Endothelial cell of umbilical vein (primary cell): ENCODE measurements around the gene CCNY. TPM values are rescaled to one million over a fixed set of nuclear protein-coding genes. Genes with fewer than 3 reads are reported as not detected.

Experiments used
- BruUV-seq: library from RNA; stranded (reverse); fragments of 400-500 nt; replicated peaks from 2 replicates; lab custom pipeline; 2021; lab: Mats Ljungman, UMichigan
- CTCF ChIA-PET: fragments of 300-600, 350-600 bp; sonication (Branson Sonifier 250); formaldehyde crosslinking; loops from one replicate; lab custom pipeline; 2021; ENCODE audit warnings: antibody characterized with exemption, inconsistent platforms; lab: Charles Lee
- POLR2A ChIA-PET: fragments of 300-600, 350-600 bp; sonication (Branson Sonifier 250); formaldehyde crosslinking; loops from one replicate; lab custom pipeline; 2021; ENCODE audit warnings: antibody characterized with exemption, inconsistent platforms; lab: Charles Lee
- DNase-seq: peaks from one replicate; pipeline ENCODE4 v3.0.0-alpha.2; 2011; ENCODE audit warnings: low read depth, low spot score
- FAIRE-seq: peaks from 2 replicates; lab custom pipeline; 2011; peaks lifted over from hg19 to GRCh38; lab: Jason Lieb, UNC
- H2AFZ ChIP-seq: 2 replicates; pipeline ENCODE4 v1.6.0; 2012; ENCODE audit warnings: low read depth, low read length, control low read depth, inconsistent platforms
- H3K27ac ChIP-seq: 2 replicates; pipeline ENCODE4 v1.5.1; 2011; ENCODE audit warnings: low read depth, mild to moderate bottlenecking, control low read depth, low read length, moderate library complexity; ENCODE audit not compliant: insufficient read depth
- H3K27me3 ChIP-seq, 2 experiments: 2 replicates each; pipeline versions ENCODE4 v1.6.0 to v1.6.1; 2011; ENCODE audit warnings: low read length in 2 of 2, mixed read lengths in 1 of 2; ENCODE audit not compliant: control insufficient read depth in 2 of 2, insufficient read depth in 2 of 2
- H3K36me3 ChIP-seq, 2 experiments: 2 replicates in 1 of 2; 3 replicates in 1 of 2; pipeline ENCODE4 v1.5.1; 2011; ENCODE audit warnings: low read length in 2 of 2, mild to moderate bottlenecking in 1 of 2, moderate library complexity in 1 of 2; ENCODE audit not compliant: control insufficient read depth in 2 of 2, insufficient read depth in 2 of 2; ENCODE audit errors: extremely low read depth in 1 of 2
- H3K4me1 ChIP-seq: 3 replicates; pipeline ENCODE4 v1.5.1; 2011; ENCODE audit warnings: mild to moderate bottlenecking, low read length; ENCODE audit not compliant: control insufficient read depth, insufficient read depth; ENCODE audit errors: extremely low read depth
- H3K4me2 ChIP-seq: 2 replicates; pipeline ENCODE4 v1.6.1; 2011; ENCODE audit warnings: low read length, control low read depth, mixed read lengths; ENCODE audit not compliant: insufficient read depth
- H3K4me3 ChIP-seq, 3 experiments: fragments of 200-600 bp in 1 of 3; sonication (generic), shearing (Covaris generic) in 1 of 3; replicated peaks in 1 of 3; 2 replicates each; pipeline ENCODE4 v1.5.1; 2011 to 2016; ENCODE audit warnings: control low read depth in 3 of 3, low read length in 3 of 3, mild to moderate bottlenecking in 2 of 3, inconsistent platforms in 1 of 3, low read depth in 1 of 3, moderate library complexity in 1 of 3; ENCODE audit not compliant: insufficient read depth in 1 of 3
- H3K79me2 ChIP-seq: 2 replicates; pipeline ENCODE4 v1.6.0; 2012; ENCODE audit warnings: low read length, inconsistent platforms; ENCODE audit not compliant: control insufficient read depth, insufficient read depth
- H3K9ac ChIP-seq: replicated peaks from 2 replicates; pipeline ENCODE3; 2011; ENCODE audit warnings: low read length, control low read depth; ENCODE audit not compliant: insufficient read depth; ENCODE audit errors: extremely low read depth
- H3K9me1 ChIP-seq: replicated peaks from 3 replicates; pipeline ENCODE4 v1.6.0; 2011; ENCODE audit warnings: mild to moderate bottlenecking, low read length; ENCODE audit not compliant: control insufficient read depth, insufficient read depth; ENCODE audit errors: extremely low read depth
- H3K9me3 ChIP-seq: replicated peaks from 2 replicates; pipeline ENCODE4 v1.5.1; 2012; ENCODE audit warnings: low read length, inconsistent platforms; ENCODE audit not compliant: control insufficient read depth, insufficient read depth
- H4K20me1 ChIP-seq: replicated peaks from 2 replicates; pipeline ENCODE3; 2011; ENCODE audit warnings: mild to moderate bottlenecking, low read length; ENCODE audit not compliant: control insufficient read depth, insufficient read depth; ENCODE audit errors: extremely low read depth
- FOS ChIP-seq: IDR thresholded peaks from 2 replicates; pipeline ENCODE4 v1.6.1; 2011; ENCODE audit warnings: mild to moderate bottlenecking, low read length, moderate library complexity, borderline replicate concordance; ENCODE audit not compliant: insufficient read depth
- MAX ChIP-seq: IDR thresholded peaks from 2 replicates; pipeline ENCODE4 v1.6.1; 2011; ENCODE audit not compliant: insufficient read depth, insufficient read length
- POLR2A ChIP-seq: IDR thresholded peaks from 2 replicates; pipeline ENCODE4 v1.6.1; 2012; ENCODE audit warnings: low read depth, mild to moderate bottlenecking, control low read depth, low read length
- POLR2AphosphoS5 ChIP-seq: IDR thresholded peaks from 2 replicates; pipeline ENCODE4 v1.6.1; 2012; ENCODE audit warnings: low read depth, mild to moderate bottlenecking, control low read depth, low read length, moderate library complexity; ENCODE audit not compliant: insufficient read depth
- dilution Hi-C: fragments of 300-500 bp; cut with MboI; formaldehyde crosslinking; loops from one replicate; pipeline ENCODE4 v1.15.0; 2019; ENCODE audit warnings: low sequenced_read_pairs; ENCODE audit not compliant: extremely low pct_ligation_motif_present
- intact Hi-C: fragments of 100-400 bp; cut with micrococcal nuclease; formaldehyde crosslinking; loops from one replicate; pipeline ENCODE4 v1.10.0; 2022
- polyA plus RNA-seq, 4 experiments: library from polyadenylated mRNA; depleted of rRNA in 3 of 4; stranded (reverse) in 3 of 4; unstranded in 1 of 4; fragments of >200 nt; gene quantifications; 2 replicates each; pipeline versions ENCODE4 v1.2.1 to v1.2.3, GENCODE V29; 2011 to 2012; ENCODE audit warnings: missing spikeins in 1 of 4
- total RNA-seq: library from RNA; stranded (reverse); gene quantifications from 2 replicates; pipeline ENCODE4 v1.2.3, GENCODE V29; 2021
- TF ChIP-seq, protein P1 (sequence below), 2 donors: IDR thresholded peaks; 1 replicate in 1 of 2; 2 replicates in 1 of 2; pipeline ENCODE4 v1.5.1; 2011; ENCODE audit warnings: low read length in 2 of 2, mild to moderate bottlenecking in 2 of 2, moderate library complexity in 2 of 2, control low read depth in 1 of 2, inconsistent platforms in 1 of 2, low read depth in 1 of 2; ENCODE audit not compliant: insufficient read depth in 1 of 2; ENCODE audit errors: extremely low read depth in 1 of 2

Gene CCNY
- total and polyA plus RNA-seq, 2 donors (not counting 3 experiments of a cell fraction or from before 2014, with no cell fraction given): 61.5 to 107 TPM

DNA sequence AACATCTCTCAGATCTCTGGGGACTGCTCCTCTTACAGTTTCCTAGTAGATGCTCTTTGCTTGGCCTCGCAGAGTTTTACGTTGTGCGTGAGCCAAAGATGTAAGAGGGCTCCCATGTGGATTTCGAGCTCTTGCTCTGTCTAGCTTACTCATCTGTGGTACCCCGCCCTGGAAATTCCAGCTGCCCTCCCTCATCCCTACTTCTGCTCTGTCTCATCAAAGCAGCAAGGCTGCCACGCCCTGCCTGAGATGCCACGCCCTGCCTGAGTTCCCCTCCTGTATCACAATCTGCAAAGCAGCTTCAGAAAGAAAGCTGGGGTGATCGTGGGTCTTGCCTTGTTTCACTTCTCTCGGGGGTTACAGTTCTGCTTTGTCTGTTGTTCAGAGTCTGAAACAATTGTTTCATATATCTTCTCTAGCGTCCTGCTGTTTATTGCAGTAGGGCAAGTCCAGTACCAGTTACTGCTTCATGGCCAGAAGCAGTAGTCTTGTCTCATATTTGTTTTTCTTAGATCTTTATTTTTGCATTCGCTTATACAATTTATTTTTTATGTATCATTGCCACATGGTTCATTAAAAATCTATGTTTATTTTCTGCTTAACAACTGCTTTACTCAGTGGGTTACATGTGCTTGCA, 36.1 kb upstream of the CCNY start:
- no peaks in the 10 kb centered on the region for H3K9me3 ChIP-seq
- intact Hi-C loops (no loop called here), dilution Hi-C loops (no loop called here)
- H4K20me1 ChIP-seq: no peaks in the 10 kb centered on the region
- H3K27ac ChIP-seq: no peak overlapping the region
- no peaks in the 10 kb centered on the region for H3K36me3 ChIP-seq
- TF ChIP-seq, protein P1, sequence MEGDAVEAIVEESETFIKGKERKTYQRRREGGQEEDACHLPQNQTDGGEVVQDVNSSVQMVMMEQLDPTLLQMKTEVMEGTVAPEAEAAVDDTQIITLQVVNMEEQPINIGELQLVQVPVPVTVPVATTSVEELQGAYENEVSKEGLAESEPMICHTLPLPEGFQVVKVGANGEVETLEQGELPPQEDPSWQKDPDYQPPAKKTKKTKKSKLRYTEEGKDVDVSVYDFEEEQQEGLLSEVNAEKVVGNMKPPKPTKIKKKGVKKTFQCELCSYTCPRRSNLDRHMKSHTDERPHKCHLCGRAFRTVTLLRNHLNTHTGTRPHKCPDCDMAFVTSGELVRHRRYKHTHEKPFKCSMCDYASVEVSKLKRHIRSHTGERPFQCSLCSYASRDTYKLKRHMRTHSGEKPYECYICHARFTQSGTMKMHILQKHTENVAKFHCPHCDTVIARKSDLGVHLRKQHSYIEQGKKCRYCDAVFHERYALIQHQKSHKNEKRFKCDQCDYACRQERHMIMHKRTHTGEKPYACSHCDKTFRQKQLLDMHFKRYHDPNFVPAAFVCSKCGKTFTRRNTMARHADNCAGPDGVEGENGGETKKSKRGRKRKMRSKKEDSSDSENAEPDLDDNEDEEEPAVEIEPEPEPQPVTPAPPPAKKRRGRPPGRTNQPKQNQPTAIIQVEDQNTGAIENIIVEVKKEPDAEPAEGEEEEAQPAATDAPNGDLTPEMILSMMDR (IDR thresholded peaks at IDR 0.05; ENCODE audit: extremely low read depth in 1 of 2, insufficient read depth in 1 of 2, low read depth in 1 of 2, low read length in 2 of 2): no peak
- TF ChIP-seq POLR2AphosphoS5: no peak
- no peak for TF ChIP-seq FOS
- no peak for TF ChIP-seq POLR2A
- DNase-seq (no peak), FAIRE-seq (no peak)
- ChIA-PET CTCF (no interaction called here), POLR2A (no interaction called here)
- no peaks in the 10 kb centered on the region for H3K9me1 ChIP-seq
- no peak overlapping the region for H3K4me3 ChIP-seq
- H3K9ac ChIP-seq: no peak overlapping the region
- H3K4me1 ChIP-seq: no peaks in the 10 kb centered on the region
- H3K27me3 ChIP-seq: peaks cover 2% of the 10 kb centered on the region in 2 experiments
- no peak overlapping the region for H2AFZ ChIP-seq
- H3K4me2 ChIP-seq: no peak overlapping the region
- BruUV-seq: no TSS peak
- no peaks in the 10 kb centered on the region for H3K79me2 ChIP-seq

DNA sequence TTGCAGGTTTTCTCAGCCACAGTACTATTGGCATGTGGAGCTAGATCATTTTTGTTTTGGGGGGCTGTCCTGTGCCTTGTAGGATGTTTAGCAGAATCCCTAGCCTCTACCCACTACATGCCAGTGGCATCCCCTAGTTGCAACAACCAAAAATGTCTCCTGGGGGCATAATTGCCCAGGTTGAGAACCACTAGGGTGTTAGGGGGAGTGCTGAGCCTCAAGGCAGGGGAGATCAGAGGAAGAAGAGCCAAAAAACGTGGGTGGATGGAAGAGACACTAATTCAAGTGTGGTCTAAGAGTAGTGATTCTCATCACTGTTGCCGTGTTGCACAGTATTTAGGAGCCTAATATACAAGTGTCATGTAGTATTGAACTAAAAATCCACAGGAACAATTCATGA, 31.7 kb upstream of the CCNY start:
- Histone ChIP-seq H3K36me3 (no peaks in the 10 kb centered on the region), H4K20me1 (no peaks in the 10 kb centered on the region), H3K79me2 (no peaks in the 10 kb centered on the region), H2AFZ (no peak overlapping the region), H3K27ac (no peak overlapping the region), H3K9me1 (no peaks in the 10 kb centered on the region), H3K4me3 (no peak overlapping the region), H3K9me3 (no peaks in the 10 kb centered on the region), H3K4me2 (no peak overlapping the region), H3K9ac (no peak overlapping the region), H3K27me3 (peaks cover 4 to 12% of the 10 kb centered on the region in 2 experiments), H3K4me1 (no peaks in the 10 kb centered on the region)
- BruUV-seq: no TSS peak
- intact Hi-C loops (no loop called here), dilution Hi-C loops (no loop called here)
- no peak for DNase-seq
- FAIRE-seq: peak; percentile 44
- ChIA-PET POLR2A (no interaction called here), CTCF (interaction anchor here (1.5 kb wide), 1 partner anchor 104 kb away, joined by 3 read pairs; no protein-coding TSS in a partner anchor)
- TF ChIP-seq MAX: no peak
- no peak for TF ChIP-seq POLR2AphosphoS5
- TF ChIP-seq, protein P1 (IDR thresholded peaks at IDR 0.05; ENCODE audit: extremely low read depth in 1 of 2, insufficient read depth in 1 of 2, low read depth in 1 of 2, low read length in 2 of 2): peak in 1 of 2 donors; percentile 2
- no peak for TF ChIP-seq POLR2A
